ENCODE measurements around the gene ITGB1BP1.

Gene ITGB1BP1

DNA sequence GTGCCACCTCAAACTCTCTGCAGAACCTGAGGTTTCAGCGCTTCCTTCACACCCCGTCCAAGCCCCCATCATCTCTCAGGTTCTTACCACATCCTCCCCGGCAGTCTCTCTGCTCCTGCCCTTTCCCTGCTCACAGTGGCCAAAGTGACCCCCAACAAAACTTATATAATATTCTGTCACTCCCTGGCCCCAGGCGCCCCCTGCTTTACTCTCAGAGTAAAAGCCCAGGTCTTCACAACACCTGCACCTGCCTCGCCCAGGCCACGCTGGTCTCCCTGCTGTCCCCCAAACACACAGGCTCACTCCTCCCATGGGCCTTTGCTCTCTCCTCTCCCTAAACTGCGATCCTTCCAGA lies 6.4 kb downstream of the ITGB1BP1 start:
- H3K27ac ChIP-seq = no peak overlapping the region
- H3K79me2 ChIP-seq = peaks cover 15% of the 10 kb centered on the region
- no peak overlapping the region for H3K9ac ChIP-seq
- no peak overlapping the region for H3K4me3 ChIP-seq (ENCODE audit: low read depth, low read length)
- no peaks in the 10 kb centered on the region for H3K27me3 ChIP-seq (ENCODE audit: control insufficient read depth, insufficient read depth, low read length)
- H3K36me3 ChIP-seq (ENCODE audit: control insufficient read depth, insufficient read depth, low read length) = no peaks in the 10 kb centered on the region
- no peak overlapping the region for H3K4me2 ChIP-seq (ENCODE audit: low read length)
- H3K4me1 ChIP-seq = peaks cover 3% of the 10 kb centered on the region
- H3K9me3 ChIP-seq (ENCODE audit: control insufficient read depth, low read length) = no peaks in the 10 kb centered on the region
- no peak overlapping the region for H2AFZ ChIP-seq
- TF ChIP-seq CTCF (IDR thresholded peaks at IDR 0.05) = no peak

- Histone ChIP-seq H3K36me3 (ENCODE audit: control insufficient read depth, insufficient read depth, low read length) (no peaks in the 10 kb centered on the region), H3K4me2 (ENCODE audit: low read length) (no peak overlapping the region), H3K4me3 (ENCODE audit: low read depth, low read length) (no peak overlapping the region), H2AFZ (no peak overlapping the region), H3K9me3 (ENCODE audit: control insufficient read depth, low read length) (no peaks in the 10 kb centered on the region), H3K27ac (no peak overlapping the region), H3K4me1 (no peaks in the 10 kb centered on the region), H3K79me2 (peaks cover 11% of the 10 kb centered on the region), H3K9ac (no peak overlapping the region), H3K27me3 (ENCODE audit: control insufficient read depth, insufficient read depth, low read length) (no peaks in the 10 kb centered on the region)
- no peak for TF ChIP-seq CTCF (IDR thresholded peaks at IDR 0.05)
Measured at GRCh38 chr2:9416267-9416961, 6.9 kb downstream of the ITGB1BP1 start.

DNA sequence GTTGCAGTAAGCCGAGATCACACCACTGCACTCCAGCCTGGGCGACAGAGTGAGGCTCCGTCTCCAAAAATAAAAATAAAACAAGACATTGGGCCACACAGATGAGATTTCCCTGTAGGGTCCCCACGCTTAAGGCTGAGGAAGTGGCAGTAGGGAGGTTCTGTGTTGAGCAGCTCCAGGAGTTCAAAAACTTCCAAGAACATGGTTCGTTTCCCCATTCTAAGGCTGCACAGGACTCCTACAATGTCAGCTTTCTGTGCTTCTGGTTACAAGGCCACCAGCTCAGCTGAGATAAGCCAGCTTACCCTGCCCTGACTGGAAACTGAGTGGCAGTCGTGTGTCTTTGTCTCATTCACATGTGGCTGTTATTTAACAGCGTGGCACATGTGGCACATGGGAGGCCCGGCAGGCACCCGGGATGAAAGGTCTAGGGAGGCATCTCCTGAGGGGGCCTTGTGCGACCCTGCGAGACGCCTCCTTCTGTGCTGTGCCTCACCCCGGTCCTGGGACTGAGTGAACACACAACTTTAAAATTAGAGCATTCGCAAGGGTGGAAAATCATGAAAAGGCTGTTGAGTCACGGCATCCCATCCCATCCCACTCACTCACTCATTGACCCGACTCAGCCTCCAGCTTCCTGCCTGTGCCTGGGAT lies 7.7 kb downstream of the ITGB1BP1 start:
- Histone ChIP-seq H3K4me1 (no peaks in the 10 kb centered on the region), H2AFZ (no peak overlapping the region), H3K9me3 (ENCODE audit: control insufficient read depth, low read length) (no peaks in the 10 kb centered on the region), H3K4me3 (ENCODE audit: low read depth, low read length) (no peak overlapping the region), H3K27me3 (ENCODE audit: control insufficient read depth, insufficient read depth, low read length) (no peaks in the 10 kb centered on the region), H3K36me3 (ENCODE audit: control insufficient read depth, insufficient read depth, low read length) (no peaks in the 10 kb centered on the region), H3K27ac (no peak overlapping the region), H3K4me2 (ENCODE audit: low read length) (no peak overlapping the region), H3K9ac (no peak overlapping the region), H3K79me2 (peaks cover 11% of the 10 kb centered on the region)
- no peak for TF ChIP-seq CTCF (IDR thresholded peaks at IDR 0.05)

- H3K36me3 ChIP-seq (ENCODE audit: control insufficient read depth, insufficient read depth, low read length) = no peaks in the 10 kb centered on the region
- H3K4me3 ChIP-seq (ENCODE audit: low read depth, low read length) = no peak overlapping the region
- H3K27ac ChIP-seq = no peak overlapping the region
- H3K4me2 ChIP-seq (ENCODE audit: low read length) = no peak overlapping the region
- H2AFZ ChIP-seq = no peak overlapping the region
- no peaks in the 10 kb centered on the region for H3K79me2 ChIP-seq
- no peaks in the 10 kb centered on the region for H3K27me3 ChIP-seq (ENCODE audit: control insufficient read depth, insufficient read depth, low read length)
- no peak for TF ChIP-seq CTCF (IDR thresholded peaks at IDR 0.05)
- H3K9ac ChIP-seq = no peak overlapping the region
- no peaks in the 10 kb centered on the region for H3K9me3 ChIP-seq (ENCODE audit: control insufficient read depth, low read length)
- no peaks in the 10 kb centered on the region for H3K4me1 ChIP-seq
Measured at GRCh38 chr2:9412781-9413180, 10.5 kb downstream of the ITGB1BP1 start.

GRCh38 chr2:9410108-9410507 lies 13.2 kb downstream of the ITGB1BP1 start:
- Histone ChIP-seq H3K4me2 (ENCODE audit: low read length) (no peak overlapping the region), H3K36me3 (ENCODE audit: control insufficient read depth, insufficient read depth, low read length) (no peaks in the 10 kb centered on the region), H3K4me1 (no peaks in the 10 kb centered on the region), H3K27ac (no peak overlapping the region), H2AFZ (no peak overlapping the region), H3K9ac (no peak overlapping the region), H3K4me3 (ENCODE audit: low read depth, low read length) (no peak overlapping the region), H3K27me3 (ENCODE audit: control insufficient read depth, insufficient read depth, low read length) (no peaks in the 10 kb centered on the region), H3K79me2 (no peaks in the 10 kb centered on the region), H3K9me3 (ENCODE audit: control insufficient read depth, low read length) (no peaks in the 10 kb centered on the region)
- TF ChIP-seq CTCF (IDR thresholded peaks at IDR 0.05) = no peak

Measured in parathyroid adenoma (tissue), 2 donors.